Sigmoid colon (tissue), 7 donors: ENCODE data around the gene MYLK4. TPM values are rescaled to one million over a fixed set of nuclear protein-coding genes. Genes with fewer than 3 reads are reported as not detected.

ENCODE experiments used
- DNase-seq: peaks from one replicate; pipeline ENCODE4 v3.0.0-alpha.2; 2019
- H3K27ac ChIP-seq, 4 donors: fragments of 200-600 bp; sonication (generic); one replicate each; pipeline ENCODE4 v1.5.1; 2016 to 2019; ENCODE audit warnings: mild to moderate bottlenecking in 1 of 4
- H3K27me3 ChIP-seq, 3 donors: fragments of 200-600 bp; sonication (generic); one replicate each; pipeline ENCODE4 v1.5.1; 2019; ENCODE audit warnings: mild to moderate bottlenecking in 1 of 3
- H3K36me3 ChIP-seq, 4 donors: fragments of 200-600 bp; sonication (generic); one replicate each; pipeline ENCODE4 v1.5.1; 2016 to 2019
- H3K4me1 ChIP-seq, 4 donors: fragments of 200-600 bp; sonication (generic); one replicate each; pipeline ENCODE4 v1.5.1; 2017 to 2019
- H3K4me3 ChIP-seq, 4 donors: fragments of 200-600 bp; sonication (generic); one replicate each; pipeline ENCODE4 v1.5.1; 2017 to 2019; ENCODE audit warnings: mild to moderate bottlenecking in 2 of 4, moderate library complexity in 1 of 4
- H3K9me3 ChIP-seq, 4 donors: fragments of 200-600 bp in 3 of 4; sonication (generic) in 3 of 4; one replicate each; pipeline versions ENCODE4 v1.5.1 to v1.6.1; 2013 to 2019
- EP300 ChIP-seq, 4 donors: sonication (generic); formaldehyde crosslinking; IDR thresholded peaks; one replicate each; pipeline ENCODE4 v1.6.1; 2017; ENCODE audit warnings: antibody characterized with exemption in 4 of 4
- POLR2A ChIP-seq, 2 donors: fragments of 450-650 bp; IDR thresholded peaks; one replicate each; pipeline ENCODE4 v1.6.1; 2016; ENCODE audit warnings: antibody characterized with exemption in 2 of 2, mild to moderate bottlenecking in 2 of 2, moderate library complexity in 2 of 2
- POLR2AphosphoS5 ChIP-seq, 4 donors: sonication (generic); formaldehyde crosslinking; IDR thresholded peaks; one replicate each; pipeline ENCODE4 v1.6.1; 2017; ENCODE audit warnings: antibody characterized with exemption in 4 of 4
- WGBS, 2 donors: extraction: QIAGEN DNeasy Blood & Tissue Kit; methylation state at CpG; one replicate each; pipeline ENCODE4 v1.1.7; 2013; 5-methylcytosine and 5-hydroxymethylcytosine counted together
- intact Hi-C: fragments of 100-400 bp; cut with DNase I; formaldehyde crosslinking; loops from one replicate; pipeline ENCODE4 v1.15.1; 2023
- polyA plus RNA-seq, 3 donors: library from polyadenylated mRNA; stranded (reverse); fragments of 200-250 nt; gene quantifications; one replicate each; pipeline ENCODE4 v1.2.3, GENCODE V29; 2013
- total RNA-seq, 4 donors: library from RNA; depleted of rRNA; stranded (reverse); fragments of >200 nt; gene quantifications; one replicate each; pipeline ENCODE4 v1.1.0, GENCODE V29; 2016
- TF ChIP-seq, protein P1 (sequence below), 4 experiments: fragments of 450-650 bp in 3 of 4; fragments of 200-600 bp in 1 of 4; IDR thresholded peaks; one replicate each; pipeline ENCODE4 v1.5.1; 2016 to 2019; ENCODE audit warnings: antibody characterized with exemption in 4 of 4, mild to moderate bottlenecking in 3 of 4, moderate library complexity in 2 of 4
- donor health status: healthy with polysubstance abuse.
- donor health status: Bipolar disorder and iron deficiency.
- donor health status: healthy.

MYLK4 gene
- total and polyA plus RNA-seq, 7 donors: under 0.01 to 1.1 (median 0.32) TPM; not detected in 1

DNA sequence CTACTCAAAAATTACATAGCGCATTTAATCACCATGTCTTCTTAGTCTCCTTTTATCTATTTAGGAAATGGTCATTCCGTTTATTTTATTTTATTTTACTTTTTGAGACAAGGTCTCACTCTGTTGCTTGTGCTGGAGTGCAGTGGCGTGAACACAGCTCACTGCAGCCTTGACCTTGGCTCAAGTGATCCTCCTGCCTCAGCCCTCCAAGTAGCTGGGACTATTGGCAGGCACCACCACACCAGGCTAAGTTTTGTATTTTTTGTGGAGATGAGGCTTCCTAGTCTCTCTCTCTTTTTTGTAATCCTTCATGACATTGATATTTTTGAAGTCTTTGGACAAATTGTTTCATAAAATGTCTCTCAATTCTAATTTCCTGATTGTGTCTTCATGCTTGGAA lies 4.7 kb upstream of the MYLK4 start:
- H3K27me3 ChIP-seq: no peaks in the 10 kb centered on the region
- H3K4me3 ChIP-seq: no peak overlapping the region
- WGBS, 2 donors: 94 to 95% methylated on average over 3 of the region's 3 CpGs
- H3K4me1 ChIP-seq: peaks cover 0 to 8% (median 6%) of the 10 kb centered on the region in 4 donors
- intact Hi-C loops: loop anchor here (10.0 kb wide), 1 partner anchor 121 kb away; no protein-coding TSS in a partner anchor
- no peaks in the 10 kb centered on the region for H3K36me3 ChIP-seq
- no peak for DNase-seq
- TF ChIP-seq POLR2A (IDR thresholded peaks at IDR 0.05) (no peak), EP300 (IDR thresholded peaks at IDR 0.05) (no peak), POLR2AphosphoS5 (IDR thresholded peaks at IDR 0.05) (no peak)
- TF ChIP-seq, protein P1, sequence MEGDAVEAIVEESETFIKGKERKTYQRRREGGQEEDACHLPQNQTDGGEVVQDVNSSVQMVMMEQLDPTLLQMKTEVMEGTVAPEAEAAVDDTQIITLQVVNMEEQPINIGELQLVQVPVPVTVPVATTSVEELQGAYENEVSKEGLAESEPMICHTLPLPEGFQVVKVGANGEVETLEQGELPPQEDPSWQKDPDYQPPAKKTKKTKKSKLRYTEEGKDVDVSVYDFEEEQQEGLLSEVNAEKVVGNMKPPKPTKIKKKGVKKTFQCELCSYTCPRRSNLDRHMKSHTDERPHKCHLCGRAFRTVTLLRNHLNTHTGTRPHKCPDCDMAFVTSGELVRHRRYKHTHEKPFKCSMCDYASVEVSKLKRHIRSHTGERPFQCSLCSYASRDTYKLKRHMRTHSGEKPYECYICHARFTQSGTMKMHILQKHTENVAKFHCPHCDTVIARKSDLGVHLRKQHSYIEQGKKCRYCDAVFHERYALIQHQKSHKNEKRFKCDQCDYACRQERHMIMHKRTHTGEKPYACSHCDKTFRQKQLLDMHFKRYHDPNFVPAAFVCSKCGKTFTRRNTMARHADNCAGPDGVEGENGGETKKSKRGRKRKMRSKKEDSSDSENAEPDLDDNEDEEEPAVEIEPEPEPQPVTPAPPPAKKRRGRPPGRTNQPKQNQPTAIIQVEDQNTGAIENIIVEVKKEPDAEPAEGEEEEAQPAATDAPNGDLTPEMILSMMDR (IDR thresholded peaks at IDR 0.05): no peak
- H3K27ac ChIP-seq: no peak overlapping the region
- no peaks in the 10 kb centered on the region for H3K9me3 ChIP-seq

DNA sequence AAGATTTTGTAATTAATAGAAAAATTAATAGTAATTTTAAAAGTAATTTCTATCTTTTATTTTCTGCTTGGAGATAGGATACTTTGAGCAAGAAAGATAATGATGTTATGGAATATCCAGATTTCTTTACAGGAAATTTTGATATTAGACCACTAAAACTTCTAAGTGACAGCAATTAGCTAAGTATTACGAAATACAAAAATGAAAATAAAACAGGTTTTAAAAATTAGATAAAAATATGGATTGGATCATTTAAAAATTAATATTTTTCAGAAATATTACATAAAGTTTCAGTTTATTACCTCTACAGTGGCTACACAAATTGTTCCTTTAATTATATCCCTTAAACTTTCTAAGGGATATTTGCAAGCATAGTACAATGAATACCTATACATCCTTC lies 4.2 kb upstream of the MYLK4 start:
- 81 to 85% methylated on average over 1 of the region's 1 CpG for WGBS, 2 donors
- no peaks in the 10 kb centered on the region for H3K9me3 ChIP-seq
- H3K36me3 ChIP-seq: no peaks in the 10 kb centered on the region
- H3K4me3 ChIP-seq: no peak overlapping the region
- H3K27me3 ChIP-seq: no peaks in the 10 kb centered on the region
- intact Hi-C loops: loop anchor here (10.0 kb wide), 1 partner anchor 120 kb away; no protein-coding TSS in a partner anchor
- H3K27ac ChIP-seq: no peak overlapping the region
- no peak for DNase-seq
- TF ChIP-seq, protein P1 (IDR thresholded peaks at IDR 0.05): no peak
- TF ChIP-seq EP300 (IDR thresholded peaks at IDR 0.05): no peak
- no peak for TF ChIP-seq POLR2AphosphoS5 (IDR thresholded peaks at IDR 0.05)
- TF ChIP-seq POLR2A (IDR thresholded peaks at IDR 0.05): no peak
- H3K4me1 ChIP-seq: peaks cover 0 to 8% (median 6%) of the 10 kb centered on the region in 4 donors

DNA sequence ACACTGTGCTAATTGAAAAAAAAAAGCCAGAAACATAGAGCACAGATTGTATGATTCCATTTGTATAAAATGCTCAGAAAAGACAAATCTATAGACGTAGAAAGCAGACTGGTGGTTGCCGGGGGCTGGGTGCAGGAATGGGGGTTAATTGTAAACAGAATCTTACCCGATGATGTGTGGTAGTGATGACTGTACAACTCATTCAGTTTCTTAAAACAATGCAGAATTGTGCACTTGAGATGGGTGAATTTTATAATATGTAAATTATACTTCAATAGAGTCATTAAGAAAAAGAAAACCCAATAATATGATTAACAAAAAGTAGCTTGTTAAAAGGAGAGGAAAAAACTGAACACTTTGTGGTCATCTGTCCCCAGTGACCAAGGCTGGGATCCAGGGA lies 3.7 kb upstream of the MYLK4 start:
- no peak for DNase-seq
- no peaks in the 10 kb centered on the region for H3K9me3 ChIP-seq
- H3K36me3 ChIP-seq: no peaks in the 10 kb centered on the region
- H3K4me3 ChIP-seq: no peak overlapping the region
- WGBS, 2 donors: 56 to 60% methylated on average over 3 of the region's 3 CpGs
- intact Hi-C loops: loop anchor here (10.0 kb wide), 1 partner anchor 120 kb away; no protein-coding TSS in a partner anchor
- no peaks in the 10 kb centered on the region for H3K27me3 ChIP-seq
- H3K27ac ChIP-seq: no peak overlapping the region
- H3K4me1 ChIP-seq: peaks cover 0 to 9% (median 8%) of the 10 kb centered on the region in 4 donors
- TF ChIP-seq POLR2A (IDR thresholded peaks at IDR 0.05) (no peak), POLR2AphosphoS5 (IDR thresholded peaks at IDR 0.05) (no peak), EP300 (IDR thresholded peaks at IDR 0.05) (no peak)
- TF ChIP-seq, protein P1 (IDR thresholded peaks at IDR 0.05): no peak

- no peaks in the 10 kb centered on the region for H3K9me3 ChIP-seq
- no peaks in the 10 kb centered on the region for H3K36me3 ChIP-seq
- intact Hi-C loops: loop anchor here (10.0 kb wide), 1 partner anchor 119 kb away; no protein-coding TSS in a partner anchor
- no peaks in the 10 kb centered on the region for H3K27me3 ChIP-seq
- DNase-seq: no peak
- no peak for TF ChIP-seq EP300 (IDR thresholded peaks at IDR 0.05)
- TF ChIP-seq POLR2AphosphoS5 (IDR thresholded peaks at IDR 0.05): no peak
- no peak for TF ChIP-seq POLR2A (IDR thresholded peaks at IDR 0.05)
- TF ChIP-seq, protein P1 (IDR thresholded peaks at IDR 0.05): no peak
- no peak overlapping the region for H3K4me3 ChIP-seq
- H3K4me1 ChIP-seq: peaks cover 0 to 9% (median 8%) of the 10 kb centered on the region in 4 donors
- H3K27ac ChIP-seq: no peak overlapping the region
These were observed 3.0 kb upstream of the MYLK4 start for GRCh38 chr6:2753743-2754142.

DNA sequence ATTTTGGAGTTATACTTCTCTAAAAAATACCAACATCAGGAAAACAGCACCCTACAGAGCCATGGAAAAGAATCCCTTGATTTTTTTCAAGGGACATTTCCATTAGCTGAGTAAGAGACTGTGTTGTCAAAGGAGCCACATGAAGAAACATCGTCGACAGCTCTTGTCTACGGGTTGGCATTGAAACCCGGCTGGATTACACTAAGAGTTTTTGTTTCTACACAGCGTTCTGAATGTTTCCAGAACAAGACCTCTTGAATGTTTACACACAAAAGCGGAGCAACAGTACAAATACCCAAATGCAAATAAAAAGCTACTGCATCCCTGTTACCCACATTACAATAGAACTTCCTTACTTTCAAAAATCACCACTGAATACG lies 2.4 kb upstream of the MYLK4 start:
- intact Hi-C loops: loop anchor here (10.0 kb wide), 1 partner anchor 118 kb away; no protein-coding TSS in a partner anchor
- no peak for DNase-seq
- TF ChIP-seq POLR2A (IDR thresholded peaks at IDR 0.05) (no peak), EP300 (IDR thresholded peaks at IDR 0.05) (no peak), POLR2AphosphoS5 (IDR thresholded peaks at IDR 0.05) (no peak)
- TF ChIP-seq, protein P1 (IDR thresholded peaks at IDR 0.05): no peak
- Histone ChIP-seq H3K36me3 (no peaks in the 10 kb centered on the region), H3K9me3 (no peaks in the 10 kb centered on the region), H3K27me3 (no peaks in the 10 kb centered on the region), H3K4me3 (no peak overlapping the region), H3K27ac (no peak overlapping the region), H3K4me1 (peaks cover 0 to 9% (median 8%) of the 10 kb centered on the region in 4 donors)
- 83% methylated on average over 7 of the region's 7 CpGs for WGBS, 2 donors
